H9 (cell line): ENCODE results near the gene TMEM109. TPM values are rescaled to one million over a fixed set of nuclear protein-coding genes. Genes with fewer than 3 reads are reported as not detected.

Source experiments
- DNase-seq: peaks from one replicate; pipeline ENCODE4 v3.0.0-alpha.2; 2017
- H2AFZ ChIP-seq: one replicate; pipeline ENCODE4 v1.6.1; 2013; ENCODE audit warnings: mild to moderate bottlenecking, low read length, control low read depth, moderate library complexity
- H2AK5ac ChIP-seq: 2 replicates; pipeline ENCODE4 v1.6.1; 2013; ENCODE audit warnings: low read length, control low read depth, mixed read lengths; ENCODE audit not compliant: insufficient read length
- H2BK120ac ChIP-seq: one replicate; pipeline ENCODE4 v1.6.1; 2013; ENCODE audit warnings: low read depth, mild to moderate bottlenecking, low read length, control low read depth, inconsistent platforms; ENCODE audit not compliant: poor library complexity, severe bottlenecking
- H2BK12ac ChIP-seq: 2 replicates; pipeline ENCODE4 v1.6.1; 2013; ENCODE audit warnings: low read length, control low read depth, mixed read lengths, low read depth; ENCODE audit not compliant: insufficient read length
- H2BK15ac ChIP-seq: 2 replicates; pipeline ENCODE4 v1.6.1; 2013; ENCODE audit warnings: low read depth, low read length, control low read depth
- H2BK20ac ChIP-seq: one replicate; pipeline ENCODE4 v1.6.1; 2013; ENCODE audit warnings: low read depth, mild to moderate bottlenecking, low read length, control low read depth, inconsistent platforms; ENCODE audit not compliant: poor library complexity, severe bottlenecking
- H2BK5ac ChIP-seq: 2 replicates; pipeline ENCODE4 v1.6.1; 2013; ENCODE audit warnings: low read length, control low read depth, mixed read lengths; ENCODE audit not compliant: insufficient read length
- H3K14ac ChIP-seq: 2 replicates; pipeline ENCODE4 v1.6.1; 2013; ENCODE audit warnings: low read length, control low read depth; ENCODE audit not compliant: insufficient read depth
- H3K18ac ChIP-seq: 2 replicates; pipeline ENCODE4 v1.6.1; 2013; ENCODE audit warnings: low read depth, mild to moderate bottlenecking, mixed read lengths, low read length, control low read depth; ENCODE audit not compliant: insufficient read length
- H3K23ac ChIP-seq: 2 replicates; pipeline ENCODE4 v1.6.1; 2013; ENCODE audit warnings: low read length, control low read depth, mixed read lengths, low read depth; ENCODE audit not compliant: insufficient read length
- H3K23me2 ChIP-seq: 2 replicates; pipeline ENCODE4 v1.6.1; 2013; ENCODE audit warnings: low read depth, mild to moderate bottlenecking, mixed read lengths, low read length, control low read depth; ENCODE audit not compliant: insufficient read length, poor library complexity, severe bottlenecking
- H3K27ac ChIP-seq: 2 replicates; pipeline ENCODE4 v1.5.1; 2013; ENCODE audit warnings: low read length, control low read depth, mixed read lengths, low read depth; ENCODE audit not compliant: insufficient read length
- H3K27me3 ChIP-seq: 2 replicates; pipeline ENCODE4 v1.6.1; 2013; ENCODE audit warnings: low read length, control low read depth, inconsistent platforms; ENCODE audit not compliant: insufficient read depth
- H3K4ac ChIP-seq: 2 replicates; pipeline ENCODE4 v1.6.1; 2013; ENCODE audit warnings: low read depth, mild to moderate bottlenecking, control low read depth, inconsistent platforms, low read length, moderate library complexity
- H3K4me1 ChIP-seq: 2 replicates; pipeline ENCODE4 v1.6.1; 2013; ENCODE audit warnings: low read length, control low read depth, inconsistent platforms; ENCODE audit not compliant: insufficient read depth
- H3K4me2 ChIP-seq: 2 replicates; pipeline ENCODE4 v1.6.1; 2013; ENCODE audit warnings: low read length, control low read depth, mixed read lengths; ENCODE audit not compliant: insufficient read length, insufficient read depth
- H3K56ac ChIP-seq: 2 replicates; pipeline ENCODE4 v1.6.1; 2013; ENCODE audit warnings: low read depth, mild to moderate bottlenecking, mixed read lengths, low read length, control low read depth; ENCODE audit not compliant: insufficient read length
- H3K79me1 ChIP-seq: 2 replicates; pipeline ENCODE4 v1.6.1; 2013; ENCODE audit warnings: low read depth, mild to moderate bottlenecking, moderate library complexity, low read length, control low read depth, inconsistent platforms; ENCODE audit not compliant: insufficient read depth, poor library complexity, severe bottlenecking
- H3K79me2 ChIP-seq: 2 replicates; pipeline ENCODE4 v1.6.1; 2013; ENCODE audit warnings: low read length, control low read depth, inconsistent platforms; ENCODE audit not compliant: insufficient read depth
- H3K9ac ChIP-seq: 2 replicates; pipeline ENCODE4 v1.6.1; 2013; ENCODE audit warnings: low read length, control low read depth, mixed read lengths; ENCODE audit not compliant: insufficient read length; ENCODE audit errors: extremely low read depth
- H3K9me3 ChIP-seq: one replicate; pipeline ENCODE4 v1.6.1; 2013; ENCODE audit warnings: low read depth, low read length, inconsistent platforms; ENCODE audit not compliant: control insufficient read depth
- H3T11ph ChIP-seq: one replicate; pipeline ENCODE4 v1.6.1; 2013; ENCODE audit warnings: mild to moderate bottlenecking, low read length, control low read depth, inconsistent platforms
- H4K20me1 ChIP-seq: one replicate; pipeline ENCODE4 v1.6.1; 2013; ENCODE audit not compliant: control insufficient read depth, insufficient read length, insufficient read depth
- H4K5ac ChIP-seq: 2 replicates; pipeline ENCODE4 v1.6.1; 2013; ENCODE audit warnings: low read depth, mild to moderate bottlenecking, mixed read lengths, low read length, control low read depth; ENCODE audit not compliant: insufficient read length
- H4K8ac ChIP-seq: replicated peaks from 2 replicates; pipeline ENCODE4 v1.6.1; 2013; ENCODE audit warnings: low read length, control low read depth, mixed read lengths, low read depth; ENCODE audit not compliant: insufficient read length
- H4K91ac ChIP-seq: 2 replicates; pipeline ENCODE4 v1.6.1; 2013; ENCODE audit warnings: low read depth, mild to moderate bottlenecking, moderate library complexity, mixed read lengths, low read length, control low read depth; ENCODE audit not compliant: insufficient read length
- H3K27ac Mint-ChIP-seq, 3 experiments: 2 replicates in 2 of 3; 3 replicates in 1 of 3; pipeline ENCODE4 v1.8.0; 2020 to 2021; ENCODE audit warnings: mixed read lengths in 3 of 3, mild to moderate bottlenecking in 1 of 3, moderate library complexity in 1 of 3
- H3K27me3 Mint-ChIP-seq: 2 replicates; pipeline ENCODE4 v1.8.0; 2021; ENCODE audit warnings: low read depth, mild to moderate bottlenecking, moderate library complexity, mixed read lengths
- H3K36me3 Mint-ChIP-seq, 3 experiments: 2 replicates in 2 of 3; 3 replicates in 1 of 3; pipeline ENCODE4 v1.8.0; 2020 to 2021; ENCODE audit warnings: low read depth in 3 of 3, mixed read lengths in 3 of 3; ENCODE audit not compliant: insufficient read depth in 1 of 3
- H3K4me1 Mint-ChIP-seq, 2 experiments: 2 replicates each; pipeline ENCODE4 v1.8.0; 2020; ENCODE audit warnings: mixed read lengths in 2 of 2
- H3K4me3 Mint-ChIP-seq, 2 experiments: 2 replicates in 1 of 2; 3 replicates in 1 of 2; pipeline ENCODE4 v1.8.0; 2020 to 2021; ENCODE audit warnings: mild to moderate bottlenecking in 2 of 2, mixed read lengths in 2 of 2, moderate library complexity in 1 of 2
- H3K9me3 Mint-ChIP-seq, 2 experiments: 2 replicates in 1 of 2; 3 replicates in 1 of 2; pipeline ENCODE4 v1.8.0; 2020; ENCODE audit warnings: mild to moderate bottlenecking in 2 of 2, mixed read lengths in 2 of 2, moderate library complexity in 1 of 2
- WGBS: extraction: QIAGEN DNeasy Blood & Tissue Kit; methylation state at CpG from one replicate; pipeline ENCODE4 v1.1.7; 2013; ENCODE audit warnings: missing lambda C conversion rate, low lambda C conversion rate, mixed read lengths; ENCODE audit not compliant: insufficient read length; ENCODE audit errors: extremely low coverage; 5-methylcytosine and 5-hydroxymethylcytosine counted together
- total RNA-seq: library from RNA; stranded (reverse); gene quantifications from 2 replicates; pipeline ENCODE4 v1.2.1, GENCODE V29; 2021
- TF ChIP-seq, protein P1 (sequence below): fragments of 200-600 bp; sonication (generic); conservative IDR thresholded peaks from 3 replicates; pipeline ENCODE4 v1.8.0; 2021; ENCODE audit warnings: antibody characterized with exemption, mild to moderate bottlenecking

Gene TMEM109
- total RNA-seq, 1 experiment from 2014 or later: 38.0 TPM

DNA sequence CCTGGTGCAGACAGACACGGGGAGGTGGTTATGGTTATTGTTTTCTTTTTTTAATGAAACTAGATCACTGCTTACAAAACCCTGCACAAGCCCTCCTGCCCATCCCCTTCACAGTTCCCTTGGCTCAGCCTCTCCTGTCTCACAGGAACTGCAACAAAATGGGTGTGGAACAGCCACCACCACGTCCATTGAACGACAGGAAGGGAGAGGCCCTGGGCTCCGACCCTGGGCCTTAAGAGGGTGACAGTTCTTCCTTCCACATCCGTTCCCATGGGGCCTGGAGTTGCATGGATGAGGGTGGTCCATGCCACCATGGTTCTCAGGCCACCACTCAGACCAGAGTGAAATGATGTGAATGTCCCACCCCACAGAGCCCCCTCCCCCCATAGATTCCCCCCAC lies 23.3 kb upstream of the TMEM109 start:
- Mint-ChIP-seq H3K27me3 (no peaks in the 10 kb centered on the region), H3K4me3 (no peak overlapping the region), H3K9me3 (no peaks in the 10 kb centered on the region), H3K27ac (no peak overlapping the region), H3K36me3 (peaks cover 12 to 59% (median 14%) of the 10 kb centered on the region in 3 experiments; a peak in 6 of 7 replicates), H3K4me1 (no peaks in the 10 kb centered on the region)
- Histone ChIP-seq H2BK120ac (no peak overlapping the region), H4K20me1 (no peaks in the 10 kb centered on the region), H3K23me2 (no peaks in the 10 kb centered on the region), H3T11ph (no peak overlapping the region), H3K23ac (no peak overlapping the region), H2BK15ac (no peak overlapping the region), H2BK5ac (no peak overlapping the region), H3K9ac (no peak overlapping the region), H3K9me3 (no peaks in the 10 kb centered on the region), H3K27ac (no peak overlapping the region), H3K4me1 (no peaks in the 10 kb centered on the region), H2AFZ (no peak overlapping the region), H3K27me3 (no peaks in the 10 kb centered on the region), H3K14ac (no peak overlapping the region; the same call in 1 of the 2 replicates), H3K4ac (no peak overlapping the region), H4K91ac (no peak overlapping the region), H2BK12ac (no peak overlapping the region), H2BK20ac (no peak overlapping the region), H3K56ac (no peak overlapping the region), H4K5ac (no peak overlapping the region), H3K79me2 (no peaks in the 10 kb centered on the region), H3K4me2 (no peak overlapping the region), H3K79me1 (no peaks in the 10 kb centered on the region), H4K8ac (no peak overlapping the region), H2AK5ac (no peak overlapping the region), H3K18ac (no peak overlapping the region)
- TF ChIP-seq, protein P1, sequence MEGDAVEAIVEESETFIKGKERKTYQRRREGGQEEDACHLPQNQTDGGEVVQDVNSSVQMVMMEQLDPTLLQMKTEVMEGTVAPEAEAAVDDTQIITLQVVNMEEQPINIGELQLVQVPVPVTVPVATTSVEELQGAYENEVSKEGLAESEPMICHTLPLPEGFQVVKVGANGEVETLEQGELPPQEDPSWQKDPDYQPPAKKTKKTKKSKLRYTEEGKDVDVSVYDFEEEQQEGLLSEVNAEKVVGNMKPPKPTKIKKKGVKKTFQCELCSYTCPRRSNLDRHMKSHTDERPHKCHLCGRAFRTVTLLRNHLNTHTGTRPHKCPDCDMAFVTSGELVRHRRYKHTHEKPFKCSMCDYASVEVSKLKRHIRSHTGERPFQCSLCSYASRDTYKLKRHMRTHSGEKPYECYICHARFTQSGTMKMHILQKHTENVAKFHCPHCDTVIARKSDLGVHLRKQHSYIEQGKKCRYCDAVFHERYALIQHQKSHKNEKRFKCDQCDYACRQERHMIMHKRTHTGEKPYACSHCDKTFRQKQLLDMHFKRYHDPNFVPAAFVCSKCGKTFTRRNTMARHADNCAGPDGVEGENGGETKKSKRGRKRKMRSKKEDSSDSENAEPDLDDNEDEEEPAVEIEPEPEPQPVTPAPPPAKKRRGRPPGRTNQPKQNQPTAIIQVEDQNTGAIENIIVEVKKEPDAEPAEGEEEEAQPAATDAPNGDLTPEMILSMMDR: no peak
- WGBS: no CpG with 5 or more reads among the region's 5 CpGs
- DNase-seq: no peak
